Left renal cortex interstitium (tissue), 4 donors: ENCODE results near the gene TMEM225. TPM values are rescaled to one million over a fixed set of nuclear protein-coding genes. Genes with fewer than 3 reads are reported as not detected.

ENCODE experiments used
- polyA plus RNA-seq, 4 donors: library from polyadenylated mRNA; unstranded; fragments of 120-200 nt; gene quantifications; one replicate each; pipeline ENCODE4 v1.2.1, GENCODE V29; 2013; ENCODE audit not compliant: insufficient read length in 4 of 4

Gene TMEM225
- polyA plus RNA-seq, 4 donors = not detected

Other genes with a start within 250 kb of the TMEM225 start
- 1 to 10 TPM; 1.1 to 2.2 (median 1.7) TPM for gene SCN3B, start 231.0 kb downstream of the TMEM225 start, polyA plus RNA-seq
- gene ZNF202, start 144.0 kb downstream of the TMEM225 start, polyA plus RNA-seq = 10 to 100 TPM; 14.3 to 23.9 (median 18.9) TPM
- gene OR6X1, start 131.2 kb downstream of the TMEM225 start, polyA plus RNA-seq = not detected
- not detected for gene OR6M1, start 79.3 kb downstream of the TMEM225 start, polyA plus RNA-seq
- under 1 TPM in 1 of 4 donors, not detected in 3; 0.03 TPM for gene OR8D4, start 16.5 kb upstream of the TMEM225 start, polyA plus RNA-seq
- gene OR4D5, start 53.9 kb upstream of the TMEM225 start, polyA plus RNA-seq = not detected
- gene OR6T1, start 58.2 kb upstream of the TMEM225 start, polyA plus RNA-seq = not detected
- not detected for gene OR10S1, start 92.1 kb upstream of the TMEM225 start, polyA plus RNA-seq
- gene OR10G6, start 109.5 kb upstream of the TMEM225 start, polyA plus RNA-seq = not detected
- gene OR10G4, start 127.3 kb upstream of the TMEM225 start, polyA plus RNA-seq = under 1 TPM in 1 of 4 donors, not detected in 3; 0.05 TPM
- not detected for gene OR10G9, start 137.3 kb upstream of the TMEM225 start, polyA plus RNA-seq
- not detected for gene OR10G8, start 141.1 kb upstream of the TMEM225 start, polyA plus RNA-seq
- not detected for gene OR10G7, start 155.7 kb upstream of the TMEM225 start, polyA plus RNA-seq
- 10 to 100 TPM; 12.4 to 16.6 (median 14.6) TPM for gene VWA5A, start 229.8 kb upstream of the TMEM225 start, polyA plus RNA-seq